ENCODE results near the gene ALK.

ALK gene

DNA sequence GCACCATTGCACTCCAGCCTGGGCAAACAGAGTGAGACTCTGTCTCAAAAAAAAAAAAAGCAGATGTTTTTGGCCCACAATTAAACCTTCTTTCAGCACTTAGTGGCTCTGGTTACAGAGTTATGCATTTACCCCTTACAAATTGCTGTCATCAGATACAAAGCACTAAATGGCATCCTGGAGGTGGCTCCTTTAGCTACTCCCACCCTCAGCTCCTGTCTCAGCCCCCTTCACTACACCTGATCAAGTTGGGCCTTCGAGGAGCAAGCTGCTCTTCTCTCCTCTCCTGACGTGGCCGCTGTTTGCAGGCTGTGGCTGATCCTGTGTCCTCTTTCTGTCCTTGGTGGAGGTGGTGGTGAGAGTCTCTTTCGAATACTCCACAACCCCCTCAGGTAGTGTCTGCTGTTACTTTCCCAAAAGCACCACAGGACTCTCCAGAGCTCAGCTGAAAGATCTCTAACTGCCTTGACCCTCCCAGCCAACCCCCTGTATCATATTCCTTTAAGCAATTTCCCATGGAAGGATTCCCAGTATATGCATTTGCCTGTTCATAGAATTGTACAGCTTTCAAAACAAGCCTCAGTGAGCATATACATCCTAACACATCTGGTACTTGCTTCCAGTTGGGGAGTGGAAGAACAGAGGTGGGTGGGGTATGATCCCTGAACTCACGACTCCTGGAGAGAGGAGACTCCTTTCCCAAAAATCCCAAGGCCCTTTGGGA, 520.3 kb downstream of the ALK start:
- DNase-seq, result no peak
- no peak for ATAC-seq (ENCODE audit: insufficient read depth, low read depth)
- Histone ChIP-seq H3K9ac (ENCODE audit: low read depth, low read length) (no peak overlapping the region), H3K36me3 (ENCODE audit: insufficient read depth, low read length) (no peaks in the 10 kb centered on the region), H3K27me3 (ENCODE audit: insufficient read depth, low read length, poor library complexity) (peaks cover 3% of the 10 kb centered on the region), H3K4me3 (ENCODE audit: low read depth in 1 of 2, low read length in 2 of 2) (no peak overlapping the region), H3K9me3 (ENCODE audit: insufficient read depth, low read length, severe bottlenecking) (no peaks in the 10 kb centered on the region), H3K79me2 (ENCODE audit: insufficient read depth, low read length) (no peaks in the 10 kb centered on the region), H2AFZ (ENCODE audit: low read depth, low read length) (no peak overlapping the region), H3K27ac (ENCODE audit: low read length) (no peak overlapping the region), H3K4me2 (ENCODE audit: insufficient read depth, low read length) (no peak overlapping the region), H4K20me1 (ENCODE audit: insufficient read depth, low read length) (no peaks in the 10 kb centered on the region), H3K4me1 (ENCODE audit: insufficient read depth, low read length) (no peaks in the 10 kb centered on the region)
- TF ChIP-seq EZH2 (IDR thresholded peaks at IDR 0.05; ENCODE audit: borderline replicate concordance, low read depth, low read length, severe bottlenecking), result no peak
- TF ChIP-seq, protein P1, sequence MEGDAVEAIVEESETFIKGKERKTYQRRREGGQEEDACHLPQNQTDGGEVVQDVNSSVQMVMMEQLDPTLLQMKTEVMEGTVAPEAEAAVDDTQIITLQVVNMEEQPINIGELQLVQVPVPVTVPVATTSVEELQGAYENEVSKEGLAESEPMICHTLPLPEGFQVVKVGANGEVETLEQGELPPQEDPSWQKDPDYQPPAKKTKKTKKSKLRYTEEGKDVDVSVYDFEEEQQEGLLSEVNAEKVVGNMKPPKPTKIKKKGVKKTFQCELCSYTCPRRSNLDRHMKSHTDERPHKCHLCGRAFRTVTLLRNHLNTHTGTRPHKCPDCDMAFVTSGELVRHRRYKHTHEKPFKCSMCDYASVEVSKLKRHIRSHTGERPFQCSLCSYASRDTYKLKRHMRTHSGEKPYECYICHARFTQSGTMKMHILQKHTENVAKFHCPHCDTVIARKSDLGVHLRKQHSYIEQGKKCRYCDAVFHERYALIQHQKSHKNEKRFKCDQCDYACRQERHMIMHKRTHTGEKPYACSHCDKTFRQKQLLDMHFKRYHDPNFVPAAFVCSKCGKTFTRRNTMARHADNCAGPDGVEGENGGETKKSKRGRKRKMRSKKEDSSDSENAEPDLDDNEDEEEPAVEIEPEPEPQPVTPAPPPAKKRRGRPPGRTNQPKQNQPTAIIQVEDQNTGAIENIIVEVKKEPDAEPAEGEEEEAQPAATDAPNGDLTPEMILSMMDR (IDR thresholded peaks at IDR 0.05; ENCODE audit: borderline replicate concordance, extremely low read depth, low read length, poor library complexity, severe bottlenecking), result no peak

DNA sequence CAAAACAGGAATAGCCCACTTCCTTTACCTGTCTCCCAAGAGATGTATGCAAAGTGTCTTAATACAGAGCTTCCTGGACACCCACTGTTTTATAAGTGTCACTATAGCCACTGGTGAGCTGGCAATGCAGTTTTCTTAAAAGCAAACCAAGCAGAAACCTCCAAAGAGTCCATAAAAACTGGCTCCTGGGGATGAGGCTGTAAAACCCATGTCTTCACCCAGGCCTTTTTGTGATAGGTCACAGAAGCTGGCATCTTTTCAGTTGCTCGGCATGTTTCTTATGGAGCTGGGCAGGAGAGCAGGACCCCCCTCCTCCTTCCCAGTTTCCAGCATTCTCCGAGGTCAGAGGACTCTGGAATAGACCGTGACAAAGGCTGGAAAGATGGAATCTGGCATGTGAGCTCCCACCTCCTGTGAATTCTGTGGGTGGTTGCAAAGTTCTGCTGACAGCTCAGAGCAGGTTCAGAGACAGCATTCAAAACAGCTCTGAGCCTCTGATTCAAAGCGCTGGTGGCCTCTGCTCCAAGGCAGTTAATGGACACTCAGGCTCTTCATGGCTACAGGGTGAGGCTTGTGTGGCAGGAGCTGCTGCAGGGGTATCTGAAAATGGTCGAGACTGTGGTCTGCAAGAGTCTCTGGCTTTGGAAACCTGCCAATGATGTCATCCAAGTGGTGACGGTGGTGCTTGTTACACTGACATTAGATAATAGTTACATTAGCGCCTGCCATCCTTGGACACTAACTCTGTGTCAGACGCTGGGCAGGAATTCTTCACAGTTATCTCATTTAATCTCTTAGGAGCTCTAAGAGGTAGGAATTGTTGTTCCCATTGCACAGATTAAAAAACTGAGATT, 522.8 kb downstream of the ALK start:
- H3K9ac ChIP-seq (ENCODE audit: low read depth, low read length), result no peak overlapping the region
- ATAC-seq (ENCODE audit: insufficient read depth, low read depth), result no peak
- H3K4me3 ChIP-seq (ENCODE audit: low read depth in 1 of 2, low read length in 2 of 2), result no peak overlapping the region
- no peak overlapping the region for H2AFZ ChIP-seq (ENCODE audit: low read depth, low read length)
- no peak for DNase-seq
- TF ChIP-seq, protein P1 (IDR thresholded peaks at IDR 0.05; ENCODE audit: borderline replicate concordance, extremely low read depth, low read length, poor library complexity, severe bottlenecking), result no peak
- no peak for TF ChIP-seq EZH2 (IDR thresholded peaks at IDR 0.05; ENCODE audit: borderline replicate concordance, low read depth, low read length, severe bottlenecking)
- no peaks in the 10 kb centered on the region for H3K4me1 ChIP-seq (ENCODE audit: insufficient read depth, low read length)
- H3K27me3 ChIP-seq (ENCODE audit: insufficient read depth, low read length, poor library complexity), result no peaks in the 10 kb centered on the region
- no peaks in the 10 kb centered on the region for H3K79me2 ChIP-seq (ENCODE audit: insufficient read depth, low read length)
- H3K9me3 ChIP-seq (ENCODE audit: insufficient read depth, low read length, severe bottlenecking), result no peaks in the 10 kb centered on the region
- H4K20me1 ChIP-seq (ENCODE audit: insufficient read depth, low read length), result no peaks in the 10 kb centered on the region
- no peak overlapping the region for H3K4me2 ChIP-seq (ENCODE audit: insufficient read depth, low read length)
- H3K36me3 ChIP-seq (ENCODE audit: insufficient read depth, low read length), result no peaks in the 10 kb centered on the region
- H3K27ac ChIP-seq (ENCODE audit: low read length), result no peak overlapping the region

DNA sequence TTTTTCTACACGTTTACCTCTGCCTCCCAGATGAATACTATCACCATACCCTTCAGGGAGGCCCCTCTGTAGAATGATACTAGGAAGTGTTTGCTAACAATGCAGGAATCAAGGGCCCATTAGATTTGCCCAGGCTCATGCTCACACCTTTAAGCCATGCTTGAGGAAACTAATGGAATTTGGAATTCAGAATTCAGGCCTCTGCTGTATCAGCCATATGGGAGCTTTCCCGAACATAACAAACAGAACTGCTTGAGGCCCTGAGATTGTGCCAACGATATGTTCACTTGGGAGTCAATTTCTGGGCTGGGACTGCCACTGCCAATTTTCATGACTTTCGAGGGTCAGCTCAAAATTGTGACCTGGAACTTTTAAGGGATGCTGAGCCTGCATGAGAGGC, 523.7 kb downstream of the ALK start:
- Histone ChIP-seq H3K79me2 (ENCODE audit: insufficient read depth, low read length) (no peaks in the 10 kb centered on the region), H3K27me3 (ENCODE audit: insufficient read depth, low read length, poor library complexity) (no peaks in the 10 kb centered on the region), H3K4me3 (ENCODE audit: low read depth in 1 of 2, low read length in 2 of 2) (no peak overlapping the region), H3K9me3 (ENCODE audit: insufficient read depth, low read length, severe bottlenecking) (no peaks in the 10 kb centered on the region), H3K36me3 (ENCODE audit: insufficient read depth, low read length) (no peaks in the 10 kb centered on the region), H2AFZ (ENCODE audit: low read depth, low read length) (no peak overlapping the region), H3K4me2 (ENCODE audit: insufficient read depth, low read length) (no peak overlapping the region), H4K20me1 (ENCODE audit: insufficient read depth, low read length) (no peaks in the 10 kb centered on the region), H3K4me1 (ENCODE audit: insufficient read depth, low read length) (no peaks in the 10 kb centered on the region), H3K9ac (ENCODE audit: low read depth, low read length) (no peak overlapping the region), H3K27ac (ENCODE audit: low read length) (no peak overlapping the region)
- ATAC-seq (ENCODE audit: insufficient read depth, low read depth) (no peak), DNase-seq (no peak)
- TF ChIP-seq, protein P1 (IDR thresholded peaks at IDR 0.05; ENCODE audit: borderline replicate concordance, extremely low read depth, low read length, poor library complexity, severe bottlenecking), result no peak

Data from DND-41 (cell line).